Hepatocyte (in vitro differentiated cells): ENCODE data around the gene TXNDC16.

Experiments used
- EZH2phosphoT487 ChIP-seq: fragments of 200-600 bp; sonication (generic); IDR thresholded peaks from one replicate; pipeline ENCODE4 v1.6.1; 2018; ENCODE audit warnings: antibody characterized with exemption, mild to moderate bottlenecking, low read depth, moderate library complexity; ENCODE audit not compliant: unreplicated experiment, severe bottlenecking
- TF ChIP-seq, protein P1 (sequence below): fragments of 200-600 bp; sonication (generic); IDR thresholded peaks from 2 replicates; pipeline ENCODE4 v1.5.1; 2016; ENCODE audit warnings: antibody characterized with exemption, mild to moderate bottlenecking; ENCODE audit not compliant: poor library complexity

DNA sequence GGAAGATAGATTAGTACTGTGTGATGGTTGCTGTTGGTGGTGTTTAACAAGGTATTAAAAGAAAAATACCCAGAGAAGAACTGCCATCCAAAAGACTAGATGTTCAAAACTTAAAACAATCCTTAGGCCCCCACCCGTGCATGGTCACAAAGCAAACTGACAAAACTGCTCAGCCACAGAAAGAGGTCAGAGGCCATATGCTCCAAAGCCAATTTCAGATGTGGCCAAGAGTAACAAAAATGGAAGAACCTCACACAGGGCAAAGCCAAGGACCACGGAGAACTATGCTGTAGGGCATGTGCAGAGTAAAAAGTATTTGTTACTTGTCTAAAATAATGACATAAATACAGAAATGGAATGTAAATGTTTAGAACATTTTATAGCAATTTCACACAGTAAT is 5.3 kb downstream of the TXNDC16 start:
- no peak for TF ChIP-seq EZH2phosphoT487
- TF ChIP-seq, protein P1, sequence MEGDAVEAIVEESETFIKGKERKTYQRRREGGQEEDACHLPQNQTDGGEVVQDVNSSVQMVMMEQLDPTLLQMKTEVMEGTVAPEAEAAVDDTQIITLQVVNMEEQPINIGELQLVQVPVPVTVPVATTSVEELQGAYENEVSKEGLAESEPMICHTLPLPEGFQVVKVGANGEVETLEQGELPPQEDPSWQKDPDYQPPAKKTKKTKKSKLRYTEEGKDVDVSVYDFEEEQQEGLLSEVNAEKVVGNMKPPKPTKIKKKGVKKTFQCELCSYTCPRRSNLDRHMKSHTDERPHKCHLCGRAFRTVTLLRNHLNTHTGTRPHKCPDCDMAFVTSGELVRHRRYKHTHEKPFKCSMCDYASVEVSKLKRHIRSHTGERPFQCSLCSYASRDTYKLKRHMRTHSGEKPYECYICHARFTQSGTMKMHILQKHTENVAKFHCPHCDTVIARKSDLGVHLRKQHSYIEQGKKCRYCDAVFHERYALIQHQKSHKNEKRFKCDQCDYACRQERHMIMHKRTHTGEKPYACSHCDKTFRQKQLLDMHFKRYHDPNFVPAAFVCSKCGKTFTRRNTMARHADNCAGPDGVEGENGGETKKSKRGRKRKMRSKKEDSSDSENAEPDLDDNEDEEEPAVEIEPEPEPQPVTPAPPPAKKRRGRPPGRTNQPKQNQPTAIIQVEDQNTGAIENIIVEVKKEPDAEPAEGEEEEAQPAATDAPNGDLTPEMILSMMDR: no peak
